NCI-H748 treated with DMSO at 0.1 percent for 48 hours (cell line): ENCODE measurements around the gene CSMD2.
A peak's percentile ranks its signal among the peaks of the same experiment; 100 is the strongest.

Experiments
- DNase-seq: peaks from one replicate; lab custom pipeline; 2025; lab: John Stamatoyannopoulos, UW

Gene CSMD2

GRCh38 chr1:33640114-33640660 lies 524.8 kb downstream of the CSMD2 start:
- DNase-seq, result no peak

DNA sequence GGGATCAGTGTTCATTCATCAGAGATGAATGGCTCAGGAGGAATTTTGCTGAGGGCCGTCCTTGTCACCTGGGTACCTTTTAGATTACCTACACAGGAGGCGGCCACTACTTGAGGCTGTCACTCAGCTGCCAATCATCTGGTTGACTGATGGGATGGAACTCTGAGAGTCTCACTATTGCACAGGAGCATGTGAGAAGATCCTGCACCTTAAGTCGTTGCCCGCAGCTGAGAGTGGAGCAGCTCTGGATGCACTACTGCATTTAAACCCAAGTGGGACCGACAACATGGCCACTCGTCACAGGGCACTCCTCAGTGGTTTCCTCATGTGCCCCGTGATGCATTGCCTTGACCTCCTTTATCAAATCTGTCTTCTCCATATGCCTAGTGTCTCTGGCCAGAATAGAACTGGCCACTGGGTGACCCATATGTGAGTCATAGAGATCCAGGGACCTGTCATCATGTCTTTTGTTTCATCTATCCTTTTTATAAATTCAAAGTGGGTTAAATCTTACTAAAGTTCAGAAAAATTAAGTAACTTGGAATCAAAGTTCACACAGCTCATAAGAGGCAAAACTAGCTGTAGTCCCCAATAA lies 527.1 kb downstream of the CSMD2 start:
- no peak for DNase-seq

DNA sequence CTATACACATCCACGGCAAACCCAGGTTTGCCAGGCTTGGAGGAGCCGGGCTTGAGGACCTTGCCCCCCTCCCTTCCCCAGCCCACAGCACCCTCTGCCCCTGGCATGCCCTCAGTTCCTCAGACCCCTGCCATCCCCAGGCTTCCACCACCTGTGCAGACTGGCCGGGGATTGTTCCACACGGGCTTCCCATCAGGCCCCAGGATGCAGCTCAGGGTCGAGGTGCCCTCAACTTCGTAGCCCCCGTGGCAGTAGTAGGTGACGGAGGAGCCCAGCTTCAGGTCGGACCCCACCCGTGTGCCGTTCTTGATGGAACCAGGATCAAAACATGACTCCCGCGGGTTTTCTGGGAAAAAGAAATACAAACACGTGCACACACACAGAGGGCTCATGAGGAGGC lies 528.8 kb downstream of the CSMD2 start:
- DNase-seq, result no peak

- DNase-seq, result no peak
These were observed 529.6 kb downstream of the CSMD2 start for GRCh38 chr1:33635336-33636012.

DNA sequence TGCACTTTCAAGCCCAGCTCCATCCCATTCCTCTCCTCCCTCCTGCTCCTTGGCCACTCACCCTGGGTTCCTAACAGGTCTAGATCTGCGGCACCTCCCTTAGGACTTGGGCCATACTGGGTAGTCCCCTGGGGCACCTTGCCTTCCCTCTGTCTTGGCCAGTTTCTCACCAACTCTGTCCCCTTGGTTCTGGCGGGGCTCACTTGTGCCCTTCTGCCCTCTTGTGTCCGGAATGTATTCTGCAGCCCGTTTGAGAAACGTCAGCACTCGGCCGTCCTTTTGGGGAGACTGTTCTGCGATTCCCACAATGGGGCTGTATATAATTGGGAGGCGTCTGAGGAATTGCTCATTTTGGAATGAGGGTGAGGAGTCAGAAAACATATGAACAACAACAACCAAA lies 530.2 kb downstream of the CSMD2 start:
- DNase-seq, result no peak

GRCh38 chr1:33634143-33634542 lies 530.9 kb downstream of the CSMD2 start:
- DNase-seq, result no peak

- peak; percentile 51 for DNase-seq
These were observed 531.8 kb downstream of the CSMD2 start for GRCh38 chr1:33633019-33633801.

- DNase-seq, result no peak
These were observed 534.3 kb downstream of the CSMD2 start for GRCh38 chr1:33630686-33631085.

GRCh38 chr1:33626801-33627200 lies 538.2 kb downstream of the CSMD2 start:
- no peak for DNase-seq

GRCh38 chr1:33624991-33625870 lies 539.8 kb downstream of the CSMD2 start:
- no peak for DNase-seq

DNA sequence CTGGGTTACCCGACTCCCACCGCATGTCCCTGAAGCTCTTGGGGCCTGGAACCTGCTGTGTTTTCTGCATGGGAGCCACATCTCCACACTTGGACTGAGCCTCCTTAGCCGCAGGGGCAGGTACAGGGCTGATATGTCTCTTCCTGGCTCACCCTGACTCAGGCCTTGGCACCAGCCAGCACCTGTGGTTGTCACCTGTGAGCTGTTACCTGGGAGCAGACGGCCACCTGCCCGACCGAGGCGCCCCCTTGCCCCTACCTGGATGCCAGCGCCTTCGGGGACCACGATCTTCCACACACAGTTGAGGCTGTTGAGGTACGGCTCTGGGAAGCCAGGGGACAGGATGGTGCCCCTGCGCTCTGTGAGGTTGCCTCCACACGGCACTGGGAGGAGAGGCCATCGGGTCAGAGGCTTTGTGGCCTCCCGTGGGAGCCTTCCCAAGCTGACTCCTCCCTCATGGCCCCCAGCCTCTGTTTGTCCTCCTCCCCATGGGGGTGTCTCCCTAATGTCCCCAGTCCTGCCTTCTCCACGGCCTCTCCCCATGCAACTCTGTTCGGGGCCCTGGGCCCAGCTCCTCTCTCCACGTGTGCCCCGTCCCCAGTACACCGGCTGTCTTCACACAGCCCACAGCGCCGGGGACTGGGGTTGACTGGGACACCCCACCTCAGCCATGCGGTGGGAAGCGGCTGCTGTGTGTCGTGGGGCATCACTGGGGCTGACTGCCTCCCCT lies 540.6 kb downstream of the CSMD2 start:
- no peak for DNase-seq

DNA sequence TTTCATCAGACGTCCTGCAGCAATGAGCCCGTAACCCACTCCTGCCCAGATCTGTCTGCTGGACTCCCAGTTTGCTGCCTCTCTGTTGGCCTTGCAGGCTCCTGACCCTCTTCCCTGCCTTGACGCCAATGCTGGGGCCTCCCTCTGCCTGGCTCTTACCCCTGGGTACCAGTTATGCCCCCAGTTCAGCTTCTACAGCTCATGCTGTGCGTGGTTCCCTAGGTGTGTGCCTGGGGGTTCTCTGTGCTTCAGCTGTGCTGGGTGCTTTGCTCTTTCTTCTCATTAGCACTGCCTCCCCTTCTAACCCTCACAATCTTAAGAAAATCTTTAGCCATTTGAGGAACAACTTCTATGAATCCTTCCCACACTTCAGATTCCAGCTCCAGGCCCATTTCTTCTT lies 541.2 kb downstream of the CSMD2 start:
- no peak for DNase-seq

- DNase-seq, result no peak
These were observed 542.3 kb downstream of the CSMD2 start for GRCh38 chr1:33622757-33623156.

GRCh38 chr1:33618636-33619035 lies 546.4 kb downstream of the CSMD2 start:
- no peak for DNase-seq

- DNase-seq, result no peak
These were observed 547.6 kb downstream of the CSMD2 start for GRCh38 chr1:33617451-33617850.

DNA sequence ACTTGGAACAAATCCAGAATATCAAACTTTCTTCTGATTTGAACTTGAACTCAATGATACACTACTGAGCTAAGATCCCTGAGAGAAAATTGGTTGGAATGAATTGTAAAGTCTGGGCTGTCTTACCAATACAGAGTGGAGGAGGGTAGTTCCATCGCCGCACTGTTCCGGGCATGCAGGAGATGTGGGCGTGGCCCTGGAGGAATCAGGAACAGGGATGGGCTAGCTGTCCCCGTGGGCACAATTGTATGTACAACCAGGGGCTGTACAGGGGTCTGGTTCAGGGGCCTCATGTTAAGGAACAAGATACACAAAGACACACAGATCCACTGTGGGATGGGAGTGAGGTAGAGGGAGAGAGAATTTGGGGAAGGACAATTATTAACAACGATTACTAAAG lies 548.2 kb downstream of the CSMD2 start:
- no peak for DNase-seq

- DNase-seq, result no peak
These were observed 549.5 kb downstream of the CSMD2 start for GRCh38 chr1:33615546-33615945.

DNA sequence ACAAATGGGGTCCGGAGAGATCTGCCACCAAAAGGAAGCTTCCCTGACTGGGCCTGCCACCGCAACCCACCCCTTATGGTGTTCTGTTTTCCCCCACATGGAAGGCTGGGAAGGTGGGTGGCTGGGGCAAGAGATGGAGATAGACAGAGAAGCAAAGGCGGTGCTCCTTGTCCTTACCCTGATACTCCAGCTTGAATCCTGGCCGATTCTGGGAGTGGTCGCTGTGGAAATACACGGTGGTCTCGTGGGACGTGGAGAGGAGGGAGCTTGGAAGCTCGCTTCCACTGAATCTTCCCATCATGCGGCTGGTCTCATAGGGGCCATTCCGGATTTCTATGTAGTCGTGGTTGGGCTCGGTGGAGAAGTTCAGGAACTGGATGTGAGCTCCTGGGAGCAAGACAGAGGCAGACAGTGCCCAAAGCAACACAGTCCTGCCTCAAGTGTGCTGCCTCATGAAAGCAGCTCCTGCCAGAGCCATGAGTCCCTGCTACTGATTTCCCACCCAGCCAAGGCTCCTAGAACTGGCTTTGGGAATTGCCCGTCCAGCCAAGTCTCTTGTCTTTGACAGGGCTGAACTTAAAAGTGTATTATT lies 554.1 kb downstream of the CSMD2 start:
- DNase-seq, result no peak

- no peak for DNase-seq
These were observed 554.6 kb downstream of the CSMD2 start for GRCh38 chr1:33610391-33610790.

GRCh38 chr1:33609739-33610138 lies 555.3 kb downstream of the CSMD2 start:
- DNase-seq, result no peak
